ENCODE results near the gene TTC33.

The TTC33 gene

DNA sequence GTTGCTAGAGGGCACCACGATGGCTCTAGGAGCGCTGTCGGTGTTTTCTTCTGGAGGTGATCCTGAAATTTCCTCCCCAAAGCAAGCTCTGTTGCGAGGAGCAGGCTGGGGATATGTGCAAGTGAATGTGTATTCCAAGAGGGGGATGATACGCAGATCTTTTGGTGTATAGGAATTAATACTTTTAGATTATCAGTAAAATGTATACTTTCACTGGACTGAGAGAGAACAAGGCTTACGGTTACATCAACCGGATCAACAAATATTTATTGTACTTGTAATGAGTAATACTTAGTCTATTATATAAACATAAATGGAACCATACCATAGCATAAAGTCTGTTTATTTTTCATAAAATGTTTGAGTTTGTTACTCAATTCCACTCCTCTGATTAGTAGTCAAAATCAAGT, 43.0 kb upstream of the TTC33 start:
- peak overlapping the region; percentile 74 for H3K4me3 ChIP-seq (ENCODE audit: low read length, poor library complexity, severe bottlenecking)
- TF ChIP-seq, protein P1, sequence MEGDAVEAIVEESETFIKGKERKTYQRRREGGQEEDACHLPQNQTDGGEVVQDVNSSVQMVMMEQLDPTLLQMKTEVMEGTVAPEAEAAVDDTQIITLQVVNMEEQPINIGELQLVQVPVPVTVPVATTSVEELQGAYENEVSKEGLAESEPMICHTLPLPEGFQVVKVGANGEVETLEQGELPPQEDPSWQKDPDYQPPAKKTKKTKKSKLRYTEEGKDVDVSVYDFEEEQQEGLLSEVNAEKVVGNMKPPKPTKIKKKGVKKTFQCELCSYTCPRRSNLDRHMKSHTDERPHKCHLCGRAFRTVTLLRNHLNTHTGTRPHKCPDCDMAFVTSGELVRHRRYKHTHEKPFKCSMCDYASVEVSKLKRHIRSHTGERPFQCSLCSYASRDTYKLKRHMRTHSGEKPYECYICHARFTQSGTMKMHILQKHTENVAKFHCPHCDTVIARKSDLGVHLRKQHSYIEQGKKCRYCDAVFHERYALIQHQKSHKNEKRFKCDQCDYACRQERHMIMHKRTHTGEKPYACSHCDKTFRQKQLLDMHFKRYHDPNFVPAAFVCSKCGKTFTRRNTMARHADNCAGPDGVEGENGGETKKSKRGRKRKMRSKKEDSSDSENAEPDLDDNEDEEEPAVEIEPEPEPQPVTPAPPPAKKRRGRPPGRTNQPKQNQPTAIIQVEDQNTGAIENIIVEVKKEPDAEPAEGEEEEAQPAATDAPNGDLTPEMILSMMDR (conservative IDR thresholded peaks at IDR 0.05; ENCODE audit: low read length): no peak
- no peak for TF ChIP-seq EZH2phosphoT487 (IDR thresholded peaks at IDR 0.05; ENCODE audit: borderline replicate concordance)
- no peaks in the 10 kb centered on the region for H3K9me2 ChIP-seq (replicated peaks; ENCODE audit: low read depth, low read length)
- peaks cover 31% of the 10 kb centered on the region for H4K20me1 ChIP-seq (ENCODE audit: insufficient read depth, low read length, poor library complexity, severe bottlenecking)
- peaks cover 36% of the 10 kb centered on the region for H3K4me1 ChIP-seq (ENCODE audit: insufficient read depth, low read length, poor library complexity, severe bottlenecking)
- H3K27me3 ChIP-seq (ENCODE audit: insufficient read depth, low read length, poor library complexity, severe bottlenecking): no peaks in the 10 kb centered on the region
- peaks cover 33% of the 10 kb centered on the region for H3K79me2 ChIP-seq (ENCODE audit: insufficient read depth, low read length)
- peak overlapping the region; percentile 76 for H3K4me2 ChIP-seq (ENCODE audit: low read depth, low read length, poor library complexity, severe bottlenecking)
- H2AFZ ChIP-seq (ENCODE audit: low read length): peak overlapping the region; percentile 85
- no peaks in the 10 kb centered on the region for H3K9me3 ChIP-seq (ENCODE audit: insufficient read depth, low read depth, low read length)
- peak overlapping the region; percentile 66 for H3K9ac ChIP-seq (ENCODE audit: low read depth, low read length, poor library complexity, severe bottlenecking)
- no peaks in the 10 kb centered on the region for H3K36me3 ChIP-seq (ENCODE audit: insufficient read depth, low read length)
- H3F3A ChIP-seq (ENCODE audit: low read depth): 0 out of 2 replicates have a peak, but pooled peaks cover 4% of the 10 kb centered on the region

DNA sequence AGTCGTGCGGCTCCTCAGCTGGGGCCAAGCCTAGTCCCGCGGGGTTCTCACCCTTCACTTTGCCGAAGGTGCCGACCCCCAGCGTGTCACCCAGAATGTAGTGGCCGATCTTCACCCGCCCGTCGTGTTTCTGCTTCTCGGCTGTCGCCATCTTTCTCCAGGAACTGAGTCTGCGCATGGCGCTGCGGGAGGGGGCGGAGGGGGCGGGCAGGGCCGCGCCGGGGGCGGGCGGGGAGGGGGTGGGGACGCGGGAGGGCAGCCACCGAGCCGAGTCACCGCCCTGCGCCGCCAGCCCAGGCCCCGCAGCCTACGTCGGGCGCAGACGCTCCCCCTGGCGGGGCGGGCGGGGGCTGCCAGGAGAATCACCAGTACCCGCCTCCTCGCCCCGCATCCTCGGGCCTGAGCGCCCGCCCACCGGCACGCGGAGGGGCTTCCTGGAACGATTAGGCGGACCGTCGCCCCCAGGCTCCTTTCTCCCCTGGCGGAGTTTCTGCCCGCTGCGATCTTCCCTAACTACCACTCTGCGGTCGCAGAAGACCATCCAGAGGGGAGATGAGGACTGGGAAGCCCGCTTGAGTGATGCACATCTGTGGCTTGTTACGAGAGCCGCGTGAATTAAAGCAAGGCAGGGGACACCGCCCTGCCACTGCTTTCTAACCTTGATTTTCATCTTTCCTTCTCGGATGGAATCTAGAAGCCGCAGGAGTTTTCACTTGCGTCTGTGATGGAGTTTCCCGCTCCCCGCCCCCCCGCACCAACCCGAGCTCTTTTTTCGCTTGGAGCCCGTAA, 42.4 kb upstream of the TTC33 start, which contains the start of gene PRKAA1:
Gene PRKAA1, minus strand, starts transcription at position 363 of the 789 bp plus-strand sequence. Its CDS starts 185 bp downstream, at position 178.
- H3K79me2 ChIP-seq (ENCODE audit: insufficient read depth, low read length): peaks cover 39% of the 10 kb centered on the region
- H3K4me2 ChIP-seq (ENCODE audit: low read depth, low read length, poor library complexity, severe bottlenecking): peak within 1 kb of the TSS; percentile 95
- H3K4me3 ChIP-seq (ENCODE audit: low read length, poor library complexity, severe bottlenecking): peak within 1 kb of the TSS; percentile 78
- H3K4me1 ChIP-seq (ENCODE audit: insufficient read depth, low read length, poor library complexity, severe bottlenecking): peaks cover 42% of the 10 kb centered on the region
- peak within 1 kb of the TSS; percentile 95 for H3K9ac ChIP-seq (ENCODE audit: low read depth, low read length, poor library complexity, severe bottlenecking)
- H3K27me3 ChIP-seq (ENCODE audit: insufficient read depth, low read length, poor library complexity, severe bottlenecking): no peaks in the 10 kb centered on the region
- 0 out of 2 replicates have a peak, but pooled peaks cover 4% of the 10 kb centered on the region for H3F3A ChIP-seq (ENCODE audit: low read depth)
- TF ChIP-seq EZH2phosphoT487 (IDR thresholded peaks at IDR 0.05; ENCODE audit: borderline replicate concordance): no peak
- TF ChIP-seq, protein P1 (conservative IDR thresholded peaks at IDR 0.05; ENCODE audit: low read length): peak; percentile 31
- no peaks in the 10 kb centered on the region for H3K9me3 ChIP-seq (ENCODE audit: insufficient read depth, low read depth, low read length)
- peak within 1 kb of the TSS; percentile 93 for H2AFZ ChIP-seq (ENCODE audit: low read length)
- H3K9me2 ChIP-seq (replicated peaks; ENCODE audit: low read depth, low read length): no peaks in the 10 kb centered on the region
- H4K20me1 ChIP-seq (ENCODE audit: insufficient read depth, low read length, poor library complexity, severe bottlenecking): peaks cover 37% of the 10 kb centered on the region
- no peaks in the 10 kb centered on the region for H3K36me3 ChIP-seq (ENCODE audit: insufficient read depth, low read length)

DNA sequence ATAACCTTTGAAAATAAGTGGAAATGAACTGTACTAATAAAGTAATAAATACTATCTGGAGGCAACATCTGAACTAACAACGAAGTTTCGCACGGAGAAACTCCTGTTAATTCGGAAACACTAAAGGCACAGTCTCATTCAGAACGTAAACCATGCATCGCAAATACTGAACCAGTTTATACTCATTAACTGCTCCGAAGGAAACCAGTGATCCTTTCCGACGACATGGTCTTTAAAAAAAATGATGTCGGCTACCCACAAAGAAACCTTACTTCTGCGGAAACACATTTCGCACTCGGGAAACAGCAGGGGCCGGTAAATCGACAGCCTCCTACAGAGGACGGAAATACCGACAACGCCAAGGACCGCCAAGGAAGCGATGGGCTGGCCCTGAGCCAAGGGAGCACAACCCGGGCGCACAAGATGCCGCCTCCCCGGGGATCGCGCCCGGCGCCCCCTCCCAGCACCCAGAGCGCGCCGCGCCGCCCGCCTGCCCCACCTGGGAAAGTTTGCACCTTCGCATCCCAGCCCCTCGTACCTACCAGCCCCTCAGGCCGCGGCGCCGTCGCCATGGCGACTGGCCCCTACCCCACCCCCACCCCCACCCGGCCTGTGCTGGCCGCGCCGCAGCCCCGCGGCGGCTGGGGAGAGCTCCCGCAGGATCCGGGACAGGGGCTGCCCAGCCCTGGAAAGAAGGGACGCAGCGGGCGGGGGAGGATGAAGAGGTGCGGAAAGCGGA, 41.7 kb upstream of the TTC33 start:
- Histone ChIP-seq H2AFZ (ENCODE audit: low read length) (peak overlapping the region; percentile 93), H3K79me2 (ENCODE audit: insufficient read depth, low read length) (peaks cover 46% of the 10 kb centered on the region)
- peak; percentile 43; the same call in 1 of the 2 replicates for TF ChIP-seq EZH2phosphoT487 (IDR thresholded peaks at IDR 0.05; ENCODE audit: borderline replicate concordance)
- TF ChIP-seq, protein P1 (conservative IDR thresholded peaks at IDR 0.05; ENCODE audit: low read length): no peak

More for the DNA sequence above, 41.7 kb upstream of the TTC33 start:
- H3K4me1 ChIP-seq (ENCODE audit: insufficient read depth, low read length, poor library complexity, severe bottlenecking): peaks cover 42% of the 10 kb centered on the region
- H3K4me2 ChIP-seq (ENCODE audit: low read depth, low read length, poor library complexity, severe bottlenecking): peak overlapping the region; percentile 95
- H3F3A ChIP-seq (ENCODE audit: low read depth): 0 out of 2 replicates have a peak, but pooled peaks cover 4% of the 10 kb centered on the region
- no peaks in the 10 kb centered on the region for H3K9me2 ChIP-seq (replicated peaks; ENCODE audit: low read depth, low read length)
- H3K9me3 ChIP-seq (ENCODE audit: insufficient read depth, low read depth, low read length): no peaks in the 10 kb centered on the region
- no peaks in the 10 kb centered on the region for H3K27me3 ChIP-seq (ENCODE audit: insufficient read depth, low read length, poor library complexity, severe bottlenecking)
- peak overlapping the region; percentile 95 for H3K9ac ChIP-seq (ENCODE audit: low read depth, low read length, poor library complexity, severe bottlenecking)
- H3K4me3 ChIP-seq (ENCODE audit: low read length, poor library complexity, severe bottlenecking): peak overlapping the region; percentile 78
- peaks cover 44% of the 10 kb centered on the region for H4K20me1 ChIP-seq (ENCODE audit: insufficient read depth, low read length, poor library complexity, severe bottlenecking)
- H3K36me3 ChIP-seq (ENCODE audit: insufficient read depth, low read length): no peaks in the 10 kb centered on the region
